ENCODE measurements around the gene OR2Y1. TPM values are rescaled to one million over a fixed set of nuclear protein-coding genes. Genes with fewer than 3 reads are reported as not detected.

Gene OR2Y1
- total RNA-seq, 4 donors from 2014 or later = not detected

- no peak for DNase-seq
- no peak for TF ChIP-seq POLR2AphosphoS5 (IDR thresholded peaks at IDR 0.05)
- no peak for TF ChIP-seq POLR2A (IDR thresholded peaks at IDR 0.05)
- no peak for TF ChIP-seq CTCF (IDR thresholded peaks at IDR 0.05)
- no peak for TF ChIP-seq EP300 (IDR thresholded peaks at IDR 0.05; ENCODE audit: low read depth)
- no peak overlapping the region for H3K4me3 ChIP-seq
- H3K4me1 ChIP-seq = no peaks in the 10 kb centered on the region
- intact Hi-C loops (cut with DNase I; ENCODE audit: low total_unique reads) (no loop called here), in situ Hi-C loops (cut with MboI; ENCODE audit: low pct_ligation_motif_present in 1 of 4, low pct_unique_long_range_greater_than_20kb in 1 of 4, low sequenced_read_pairs in 3 of 4) (no loop called here)
- 95 to 100% methylated on average over 1 of the region's 1 CpG for WGBS, 2 donors (ENCODE audit: low coverage in 1 of 2)
- peaks cover 0 to 5% of the 10 kb centered on the region in 2 donors for H3K9me3 ChIP-seq
- H3K36me3 ChIP-seq = no peaks in the 10 kb centered on the region
- H3K27me3 ChIP-seq = no peaks in the 10 kb centered on the region
- no peak overlapping the region for H3K27ac ChIP-seq
Observed at GRCh38 chr5:180776376-180776775, 36.5 kb upstream of the OR2Y1 start.

DNA sequence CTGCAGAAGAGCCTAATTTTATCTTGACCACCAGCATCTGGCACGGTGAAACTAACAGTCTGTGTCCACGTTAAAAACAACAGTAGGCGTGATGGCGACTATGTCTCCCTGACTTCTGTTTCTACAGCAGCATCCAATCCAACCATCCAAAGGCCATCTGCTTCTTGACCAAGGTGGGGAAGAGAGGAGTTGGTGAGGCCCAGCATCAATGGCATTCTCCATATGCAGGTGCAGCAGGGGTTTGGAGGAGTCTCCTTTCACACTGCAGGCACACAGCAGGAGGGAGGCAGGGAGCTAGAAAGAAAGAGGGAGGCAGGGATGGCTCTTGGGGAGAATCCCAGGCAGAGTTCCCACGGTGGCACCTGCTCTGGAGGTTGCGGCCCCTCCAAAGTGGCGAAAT lies 35.8 kb upstream of the OR2Y1 start:
- Histone ChIP-seq H3K36me3 (no peaks in the 10 kb centered on the region), H3K9me3 (peaks cover 0 to 5% of the 10 kb centered on the region in 2 donors), H3K4me1 (no peaks in the 10 kb centered on the region), H3K4me3 (no peak overlapping the region), H3K27me3 (no peaks in the 10 kb centered on the region), H3K27ac (no peak overlapping the region)
- intact Hi-C loops (cut with DNase I; ENCODE audit: low total_unique reads) = no loop called here
- WGBS, 2 donors (ENCODE audit: low coverage in 1 of 2) = 71 to 87% methylated on average over 5 to 7 of the region's 7 CpGs
- no peak for TF ChIP-seq POLR2AphosphoS5 (IDR thresholded peaks at IDR 0.05)
- no peak for TF ChIP-seq POLR2A (IDR thresholded peaks at IDR 0.05)
- no peak for TF ChIP-seq CTCF (IDR thresholded peaks at IDR 0.05)
- no peak for TF ChIP-seq EP300 (IDR thresholded peaks at IDR 0.05; ENCODE audit: low read depth)
- no peak for DNase-seq
- in situ Hi-C loops (cut with MboI; ENCODE audit: low pct_ligation_motif_present in 1 of 4, low pct_unique_long_range_greater_than_20kb in 1 of 4, low sequenced_read_pairs in 3 of 4) = no loop called here

DNA sequence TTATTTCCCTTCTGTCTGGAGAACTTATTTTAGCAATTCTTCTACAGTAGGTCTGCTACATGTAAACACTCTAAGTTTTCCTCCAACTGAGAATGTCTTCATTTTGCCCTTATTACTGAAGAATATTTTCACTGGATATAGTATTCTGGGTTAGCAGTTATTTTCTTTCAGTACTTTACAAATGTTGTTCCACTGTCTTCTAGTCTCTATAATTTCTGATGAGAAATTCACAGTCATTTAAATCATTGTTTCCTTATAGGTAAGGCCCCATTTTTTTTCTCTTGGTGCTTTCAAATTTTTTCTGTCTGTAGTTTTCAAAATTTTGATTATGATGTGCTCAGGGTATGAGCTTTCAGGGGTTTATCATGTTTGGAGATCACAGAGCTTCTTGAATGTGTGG lies 32.0 kb upstream of the OR2Y1 start:
- Histone ChIP-seq H3K4me1 (no peaks in the 10 kb centered on the region), H3K36me3 (no peaks in the 10 kb centered on the region), H3K9me3 (peaks cover 0 to 5% of the 10 kb centered on the region in 2 donors), H3K27ac (no peak overlapping the region), H3K4me3 (no peak overlapping the region), H3K27me3 (no peaks in the 10 kb centered on the region)
- no peak for DNase-seq
- TF ChIP-seq EP300 (IDR thresholded peaks at IDR 0.05; ENCODE audit: low read depth) = no peak
- no peak for TF ChIP-seq POLR2A (IDR thresholded peaks at IDR 0.05)
- TF ChIP-seq POLR2AphosphoS5 (IDR thresholded peaks at IDR 0.05) = no peak
- TF ChIP-seq CTCF (IDR thresholded peaks at IDR 0.05) = no peak
- intact Hi-C loops (cut with DNase I; ENCODE audit: low total_unique reads) (no loop called here), in situ Hi-C loops (cut with MboI; ENCODE audit: low pct_ligation_motif_present in 1 of 4, low pct_unique_long_range_greater_than_20kb in 1 of 4, low sequenced_read_pairs in 3 of 4) (no loop called here)

GRCh38 chr5:180769821-180770220 lies 30.0 kb upstream of the OR2Y1 start:
- no peak for DNase-seq
- in situ Hi-C loops (cut with MboI; ENCODE audit: low pct_ligation_motif_present in 1 of 4, low pct_unique_long_range_greater_than_20kb in 1 of 4, low sequenced_read_pairs in 3 of 4) (no loop called here), intact Hi-C loops (cut with DNase I; ENCODE audit: low total_unique reads) (no loop called here)
- Histone ChIP-seq H3K4me3 (no peak overlapping the region), H3K27ac (no peak overlapping the region), H3K36me3 (no peaks in the 10 kb centered on the region), H3K27me3 (peaks cover 6% of the 10 kb centered on the region), H3K9me3 (peaks cover 0 to 5% of the 10 kb centered on the region in 2 donors), H3K4me1 (no peaks in the 10 kb centered on the region)
- WGBS, 2 donors (ENCODE audit: low coverage in 1 of 2) = 61 to 73% methylated on average over 3 of the region's 3 CpGs
- TF ChIP-seq EP300 (IDR thresholded peaks at IDR 0.05; ENCODE audit: low read depth) (no peak), CTCF (IDR thresholded peaks at IDR 0.05) (no peak), POLR2AphosphoS5 (IDR thresholded peaks at IDR 0.05) (no peak), POLR2A (IDR thresholded peaks at IDR 0.05) (no peak)
